H9 (cell line): ENCODE data around the gene TCEA2. TPM values are rescaled to one million over a fixed set of nuclear protein-coding genes. Genes with fewer than 3 reads are reported as not detected.

Experiments used
- DNase-seq: peaks from one replicate; pipeline ENCODE4 v3.0.0-alpha.2; 2017
- H2AFZ ChIP-seq: one replicate; pipeline ENCODE4 v1.6.1; 2013; ENCODE audit warnings: mild to moderate bottlenecking, low read length, control low read depth, moderate library complexity
- H2AK5ac ChIP-seq: 2 replicates; pipeline ENCODE4 v1.6.1; 2013; ENCODE audit warnings: low read length, control low read depth, mixed read lengths; ENCODE audit not compliant: insufficient read length
- H2BK120ac ChIP-seq: one replicate; pipeline ENCODE4 v1.6.1; 2013; ENCODE audit warnings: low read depth, mild to moderate bottlenecking, low read length, control low read depth, inconsistent platforms; ENCODE audit not compliant: poor library complexity, severe bottlenecking
- H2BK12ac ChIP-seq: 2 replicates; pipeline ENCODE4 v1.6.1; 2013; ENCODE audit warnings: low read length, control low read depth, mixed read lengths, low read depth; ENCODE audit not compliant: insufficient read length
- H2BK15ac ChIP-seq: 2 replicates; pipeline ENCODE4 v1.6.1; 2013; ENCODE audit warnings: low read depth, low read length, control low read depth
- H2BK20ac ChIP-seq: one replicate; pipeline ENCODE4 v1.6.1; 2013; ENCODE audit warnings: low read depth, mild to moderate bottlenecking, low read length, control low read depth, inconsistent platforms; ENCODE audit not compliant: poor library complexity, severe bottlenecking
- H2BK5ac ChIP-seq: 2 replicates; pipeline ENCODE4 v1.6.1; 2013; ENCODE audit warnings: low read length, control low read depth, mixed read lengths; ENCODE audit not compliant: insufficient read length
- H3K14ac ChIP-seq: 2 replicates; pipeline ENCODE4 v1.6.1; 2013; ENCODE audit warnings: low read length, control low read depth; ENCODE audit not compliant: insufficient read depth
- H3K18ac ChIP-seq: 2 replicates; pipeline ENCODE4 v1.6.1; 2013; ENCODE audit warnings: low read depth, mild to moderate bottlenecking, mixed read lengths, low read length, control low read depth; ENCODE audit not compliant: insufficient read length
- H3K23ac ChIP-seq: 2 replicates; pipeline ENCODE4 v1.6.1; 2013; ENCODE audit warnings: low read length, control low read depth, mixed read lengths, low read depth; ENCODE audit not compliant: insufficient read length
- H3K23me2 ChIP-seq: 2 replicates; pipeline ENCODE4 v1.6.1; 2013; ENCODE audit warnings: low read depth, mild to moderate bottlenecking, mixed read lengths, low read length, control low read depth; ENCODE audit not compliant: insufficient read length, poor library complexity, severe bottlenecking
- H3K27ac ChIP-seq: 2 replicates; pipeline ENCODE4 v1.5.1; 2013; ENCODE audit warnings: low read length, control low read depth, mixed read lengths, low read depth; ENCODE audit not compliant: insufficient read length
- H3K27me3 ChIP-seq: 2 replicates; pipeline ENCODE4 v1.6.1; 2013; ENCODE audit warnings: low read length, control low read depth, inconsistent platforms; ENCODE audit not compliant: insufficient read depth
- H3K4ac ChIP-seq: 2 replicates; pipeline ENCODE4 v1.6.1; 2013; ENCODE audit warnings: low read depth, mild to moderate bottlenecking, control low read depth, inconsistent platforms, low read length, moderate library complexity
- H3K4me1 ChIP-seq: 2 replicates; pipeline ENCODE4 v1.6.1; 2013; ENCODE audit warnings: low read length, control low read depth, inconsistent platforms; ENCODE audit not compliant: insufficient read depth
- H3K4me2 ChIP-seq: 2 replicates; pipeline ENCODE4 v1.6.1; 2013; ENCODE audit warnings: low read length, control low read depth, mixed read lengths; ENCODE audit not compliant: insufficient read length, insufficient read depth
- H3K56ac ChIP-seq: 2 replicates; pipeline ENCODE4 v1.6.1; 2013; ENCODE audit warnings: low read depth, mild to moderate bottlenecking, mixed read lengths, low read length, control low read depth; ENCODE audit not compliant: insufficient read length
- H3K79me1 ChIP-seq: 2 replicates; pipeline ENCODE4 v1.6.1; 2013; ENCODE audit warnings: low read depth, mild to moderate bottlenecking, moderate library complexity, low read length, control low read depth, inconsistent platforms; ENCODE audit not compliant: insufficient read depth, poor library complexity, severe bottlenecking
- H3K79me2 ChIP-seq: 2 replicates; pipeline ENCODE4 v1.6.1; 2013; ENCODE audit warnings: low read length, control low read depth, inconsistent platforms; ENCODE audit not compliant: insufficient read depth
- H3K9ac ChIP-seq: 2 replicates; pipeline ENCODE4 v1.6.1; 2013; ENCODE audit warnings: low read length, control low read depth, mixed read lengths; ENCODE audit not compliant: insufficient read length; ENCODE audit errors: extremely low read depth
- H3K9me3 ChIP-seq: one replicate; pipeline ENCODE4 v1.6.1; 2013; ENCODE audit warnings: low read depth, low read length, inconsistent platforms; ENCODE audit not compliant: control insufficient read depth
- H3T11ph ChIP-seq: one replicate; pipeline ENCODE4 v1.6.1; 2013; ENCODE audit warnings: mild to moderate bottlenecking, low read length, control low read depth, inconsistent platforms
- H4K20me1 ChIP-seq: one replicate; pipeline ENCODE4 v1.6.1; 2013; ENCODE audit not compliant: control insufficient read depth, insufficient read length, insufficient read depth
- H4K5ac ChIP-seq: 2 replicates; pipeline ENCODE4 v1.6.1; 2013; ENCODE audit warnings: low read depth, mild to moderate bottlenecking, mixed read lengths, low read length, control low read depth; ENCODE audit not compliant: insufficient read length
- H4K8ac ChIP-seq: replicated peaks from 2 replicates; pipeline ENCODE4 v1.6.1; 2013; ENCODE audit warnings: low read length, control low read depth, mixed read lengths, low read depth; ENCODE audit not compliant: insufficient read length
- H4K91ac ChIP-seq: 2 replicates; pipeline ENCODE4 v1.6.1; 2013; ENCODE audit warnings: low read depth, mild to moderate bottlenecking, moderate library complexity, mixed read lengths, low read length, control low read depth; ENCODE audit not compliant: insufficient read length
- H3K27ac Mint-ChIP-seq, 3 experiments: 2 replicates in 2 of 3; 3 replicates in 1 of 3; pipeline ENCODE4 v1.8.0; 2020 to 2021; ENCODE audit warnings: mixed read lengths in 3 of 3, mild to moderate bottlenecking in 1 of 3, moderate library complexity in 1 of 3
- H3K27me3 Mint-ChIP-seq: 2 replicates; pipeline ENCODE4 v1.8.0; 2021; ENCODE audit warnings: low read depth, mild to moderate bottlenecking, moderate library complexity, mixed read lengths
- H3K36me3 Mint-ChIP-seq, 3 experiments: 2 replicates in 2 of 3; 3 replicates in 1 of 3; pipeline ENCODE4 v1.8.0; 2020 to 2021; ENCODE audit warnings: low read depth in 3 of 3, mixed read lengths in 3 of 3; ENCODE audit not compliant: insufficient read depth in 1 of 3
- H3K4me1 Mint-ChIP-seq, 2 experiments: 2 replicates each; pipeline ENCODE4 v1.8.0; 2020; ENCODE audit warnings: mixed read lengths in 2 of 2
- H3K4me3 Mint-ChIP-seq, 2 experiments: 2 replicates in 1 of 2; 3 replicates in 1 of 2; pipeline ENCODE4 v1.8.0; 2020 to 2021; ENCODE audit warnings: mild to moderate bottlenecking in 2 of 2, mixed read lengths in 2 of 2, moderate library complexity in 1 of 2
- H3K9me3 Mint-ChIP-seq, 2 experiments: 2 replicates in 1 of 2; 3 replicates in 1 of 2; pipeline ENCODE4 v1.8.0; 2020; ENCODE audit warnings: mild to moderate bottlenecking in 2 of 2, mixed read lengths in 2 of 2, moderate library complexity in 1 of 2
- WGBS: extraction: QIAGEN DNeasy Blood & Tissue Kit; methylation state at CpG from one replicate; pipeline ENCODE4 v1.1.7; 2013; ENCODE audit warnings: missing lambda C conversion rate, low lambda C conversion rate, mixed read lengths; ENCODE audit not compliant: insufficient read length; ENCODE audit errors: extremely low coverage; 5-methylcytosine and 5-hydroxymethylcytosine counted together
- total RNA-seq: library from RNA; stranded (reverse); gene quantifications from 2 replicates; pipeline ENCODE4 v1.2.1, GENCODE V29; 2021
- TF ChIP-seq, protein P1 (sequence below): fragments of 200-600 bp; sonication (generic); conservative IDR thresholded peaks from 3 replicates; pipeline ENCODE4 v1.8.0; 2021; ENCODE audit warnings: antibody characterized with exemption, mild to moderate bottlenecking

The TCEA2 gene
- total RNA-seq, 1 experiment from 2014 or later = 51.7 TPM

DNA sequence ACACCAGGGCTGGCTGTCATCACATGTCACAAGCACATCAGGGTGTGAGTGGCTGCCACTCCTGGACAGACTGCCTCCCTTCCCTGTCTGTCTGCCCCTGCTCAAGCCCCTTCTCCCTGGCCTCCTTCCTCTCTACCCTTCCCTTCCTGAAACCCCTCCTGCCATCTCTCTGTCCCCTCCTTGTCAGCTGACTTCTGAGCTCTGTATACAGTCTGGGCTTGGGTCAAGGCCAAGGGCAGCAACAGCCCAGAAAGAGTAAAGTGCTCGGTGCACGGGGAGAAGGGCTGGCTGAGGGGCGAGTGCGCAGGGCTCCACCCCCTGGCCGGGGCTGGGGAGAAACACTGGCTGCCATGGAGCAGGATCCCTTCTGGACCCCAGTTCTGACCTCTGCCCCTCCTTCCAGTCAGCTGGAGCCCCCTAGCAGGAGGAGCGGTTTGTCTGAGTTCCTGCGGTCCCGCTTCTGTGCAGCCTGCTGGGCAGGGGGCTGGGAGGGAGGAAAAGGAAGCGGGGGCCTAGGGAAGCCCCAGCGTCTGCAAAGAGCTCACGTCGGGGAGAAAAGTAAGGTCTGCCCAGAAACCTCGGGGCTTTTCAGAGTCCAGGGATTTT is 19.2 kb downstream of the TCEA2 start:
- H3K27ac Mint-ChIP-seq = no peak overlapping the region
- WGBS = no CpG with 5 or more reads among the region's 13 CpGs

More for the DNA sequence above, 19.2 kb downstream of the TCEA2 start:
- Histone ChIP-seq H2BK15ac (no peak overlapping the region), H4K91ac (no peak overlapping the region), H3K9me3 (no peaks in the 10 kb centered on the region), H3K18ac (no peak overlapping the region), H3T11ph (no peak overlapping the region), H2BK12ac (no peak overlapping the region), H2AK5ac (no peak overlapping the region), H3K9ac (no peak overlapping the region), H3K56ac (no peak overlapping the region), H4K20me1 (no peaks in the 10 kb centered on the region), H3K4ac (no peak overlapping the region), H3K14ac (no peak overlapping the region), H3K4me2 (no peak overlapping the region), H4K8ac (no peak overlapping the region), H2BK20ac (no peak overlapping the region), H2BK5ac (no peak overlapping the region), H4K5ac (no peak overlapping the region), H3K4me1 (no peaks in the 10 kb centered on the region; the same call in 1 of the 2 replicates), H3K27me3 (peaks cover 5% of the 10 kb centered on the region; the same call in 1 of the 2 replicates), H3K27ac (no peak overlapping the region), H3K79me2 (no peaks in the 10 kb centered on the region), H2BK120ac (no peak overlapping the region), H3K23me2 (peaks cover 20% of the 10 kb centered on the region), H2AFZ (no peak overlapping the region), H3K23ac (no peak overlapping the region), H3K79me1 (no peaks in the 10 kb centered on the region)
- H3K36me3 Mint-ChIP-seq = no peaks in the 10 kb centered on the region; a peak in 1 of 7 replicates
- TF ChIP-seq, protein P1, sequence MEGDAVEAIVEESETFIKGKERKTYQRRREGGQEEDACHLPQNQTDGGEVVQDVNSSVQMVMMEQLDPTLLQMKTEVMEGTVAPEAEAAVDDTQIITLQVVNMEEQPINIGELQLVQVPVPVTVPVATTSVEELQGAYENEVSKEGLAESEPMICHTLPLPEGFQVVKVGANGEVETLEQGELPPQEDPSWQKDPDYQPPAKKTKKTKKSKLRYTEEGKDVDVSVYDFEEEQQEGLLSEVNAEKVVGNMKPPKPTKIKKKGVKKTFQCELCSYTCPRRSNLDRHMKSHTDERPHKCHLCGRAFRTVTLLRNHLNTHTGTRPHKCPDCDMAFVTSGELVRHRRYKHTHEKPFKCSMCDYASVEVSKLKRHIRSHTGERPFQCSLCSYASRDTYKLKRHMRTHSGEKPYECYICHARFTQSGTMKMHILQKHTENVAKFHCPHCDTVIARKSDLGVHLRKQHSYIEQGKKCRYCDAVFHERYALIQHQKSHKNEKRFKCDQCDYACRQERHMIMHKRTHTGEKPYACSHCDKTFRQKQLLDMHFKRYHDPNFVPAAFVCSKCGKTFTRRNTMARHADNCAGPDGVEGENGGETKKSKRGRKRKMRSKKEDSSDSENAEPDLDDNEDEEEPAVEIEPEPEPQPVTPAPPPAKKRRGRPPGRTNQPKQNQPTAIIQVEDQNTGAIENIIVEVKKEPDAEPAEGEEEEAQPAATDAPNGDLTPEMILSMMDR = 0 out of 3 replicates have a peak, but pooled peaks have one; percentile 10
- DNase-seq = peak; percentile 48
- H3K9me3 Mint-ChIP-seq = peaks cover 2 to 3% of the 10 kb centered on the region in 2 experiments; a peak in 3 of 5 replicates
- peak overlapping the region; percentile 39 to 69; a peak in 4 of 5 replicates for H3K4me3 Mint-ChIP-seq
- H3K27me3 Mint-ChIP-seq = peaks cover 59% of the 10 kb centered on the region
- peaks cover 32 to 45% of the 10 kb centered on the region in 2 experiments for H3K4me1 Mint-ChIP-seq
